ENCODE measurements around the gene NT5C3B.
"Not testable (repeated sequence)": the region's sequence is repeated elsewhere in the genome, so short reads cannot be mapped to it uniquely, and the experiment has no call there.

The NT5C3B gene

GRCh38 chr17:41784207-41784744 is 51.8 kb downstream of the NT5C3B start:
- no peak for DNase-seq (ENCODE audit: low read depth in 2 of 2)

GRCh38 chr17:41782142-41782541 is 53.9 kb downstream of the NT5C3B start:
- DNase-seq (ENCODE audit: low read depth in 2 of 2), result no peak

- DNase-seq (ENCODE audit: low read depth in 2 of 2), result no peak
These were observed 54.5 kb downstream of the NT5C3B start for GRCh38 chr17:41781404-41782110.

- DNase-seq (ENCODE audit: low read depth in 2 of 2), result no peak
These were observed 56.1 kb downstream of the NT5C3B start for GRCh38 chr17:41779954-41780353.

- DNase-seq (ENCODE audit: low read depth in 2 of 2), result no peak
These were observed 58.4 kb downstream of the NT5C3B start for GRCh38 chr17:41777574-41778188.

GRCh38 chr17:41777157-41777573 is 58.9 kb downstream of the NT5C3B start:
- no peak for DNase-seq (ENCODE audit: low read depth in 2 of 2)

- not testable (repeated sequence) for DNase-seq (ENCODE audit: low read depth in 2 of 2)
These were observed 59.7 kb downstream of the NT5C3B start for GRCh38 chr17:41776262-41776900.

- DNase-seq (ENCODE audit: low read depth in 2 of 2), result no peak
These were observed 60.4 kb downstream of the NT5C3B start for GRCh38 chr17:41775394-41776226.

All from fibroblast of skin of left quadriceps (primary cell).